Uterus (tissue), 4 donors: ENCODE results near the gene MARCHF9. TPM values are rescaled to one million over a fixed set of nuclear protein-coding genes. Genes with fewer than 3 reads are reported as not detected.

Source experiments
- DNase-seq, 2 donors: peaks; one replicate each; pipeline ENCODE4 v3.0.0-alpha.2; 2019 to 2020
- H3K27ac ChIP-seq, 2 donors: fragments of 200-600 bp; sonication (generic); 1 replicate in 1 of 2; 2 replicates in 1 of 2; pipeline ENCODE4 v1.5.1; 2016 to 2018
- H3K27me3 ChIP-seq, 2 donors: fragments of 200-600 bp; sonication (generic); one replicate each; pipeline ENCODE4 v1.5.1; 2018 to 2019; ENCODE audit warnings: control low read depth in 1 of 2
- H3K36me3 ChIP-seq, 2 donors: fragments of 200-600 bp; sonication (generic); one replicate each; pipeline ENCODE4 v1.5.1; 2019; ENCODE audit warnings: control low read depth in 1 of 2
- H3K4me1 ChIP-seq, 2 donors: fragments of 200-600 bp; sonication (generic); one replicate each; pipeline ENCODE4 v1.5.1; 2018 to 2019; ENCODE audit warnings: control low read depth in 1 of 2
- H3K4me3 ChIP-seq, 2 donors: fragments of 200-600 bp; sonication (generic); 1 replicate in 1 of 2; 2 replicates in 1 of 2; pipeline ENCODE4 v1.5.1; 2018 to 2019; ENCODE audit warnings: mild to moderate bottlenecking in 1 of 2
- H3K9me3 ChIP-seq, 2 donors: fragments of 200-600 bp; sonication (generic); one replicate each; pipeline ENCODE4 v1.5.1; 2019; ENCODE audit warnings: control low read depth in 1 of 2
- CTCF ChIP-seq, 4 experiments: fragments of 200-600 bp in 2 of 4; fragments of 450-650 bp in 2 of 4; sonication (generic) in 2 of 4; IDR thresholded peaks; one replicate each; pipeline ENCODE4 v1.5.1; 2016 to 2019; ENCODE audit warnings: antibody characterized with exemption in 4 of 4, mild to moderate bottlenecking in 2 of 4, moderate library complexity in 1 of 4
- POLR2A ChIP-seq, 2 donors: fragments of 450-650 bp; IDR thresholded peaks; one replicate each; pipeline ENCODE4 v1.6.1; 2016; ENCODE audit warnings: antibody characterized with exemption in 2 of 2, mild to moderate bottlenecking in 1 of 2, moderate library complexity in 1 of 2
- intact Hi-C: fragments of 100-400 bp; cut with DNase I; formaldehyde crosslinking; loops from one replicate; pipeline ENCODE4 v1.15.1; 2023; ENCODE audit warnings: low total_unique reads
- total RNA-seq, 4 donors: library from RNA; depleted of rRNA in 3 of 4; stranded (reverse); fragments of >200 nt in 3 of 4; gene quantifications; one replicate each; pipeline versions ENCODE4 v1.1.0 to v1.2.4, GENCODE V29; 2014 to 2023
- donor health status: DM: yes; HTN: yes; CAD: no.

Gene MARCHF9
- total RNA-seq, 4 donors from 2014 or later, result 5.1 to 7.6 (median 6.8) TPM; not detected in 1

DNA sequence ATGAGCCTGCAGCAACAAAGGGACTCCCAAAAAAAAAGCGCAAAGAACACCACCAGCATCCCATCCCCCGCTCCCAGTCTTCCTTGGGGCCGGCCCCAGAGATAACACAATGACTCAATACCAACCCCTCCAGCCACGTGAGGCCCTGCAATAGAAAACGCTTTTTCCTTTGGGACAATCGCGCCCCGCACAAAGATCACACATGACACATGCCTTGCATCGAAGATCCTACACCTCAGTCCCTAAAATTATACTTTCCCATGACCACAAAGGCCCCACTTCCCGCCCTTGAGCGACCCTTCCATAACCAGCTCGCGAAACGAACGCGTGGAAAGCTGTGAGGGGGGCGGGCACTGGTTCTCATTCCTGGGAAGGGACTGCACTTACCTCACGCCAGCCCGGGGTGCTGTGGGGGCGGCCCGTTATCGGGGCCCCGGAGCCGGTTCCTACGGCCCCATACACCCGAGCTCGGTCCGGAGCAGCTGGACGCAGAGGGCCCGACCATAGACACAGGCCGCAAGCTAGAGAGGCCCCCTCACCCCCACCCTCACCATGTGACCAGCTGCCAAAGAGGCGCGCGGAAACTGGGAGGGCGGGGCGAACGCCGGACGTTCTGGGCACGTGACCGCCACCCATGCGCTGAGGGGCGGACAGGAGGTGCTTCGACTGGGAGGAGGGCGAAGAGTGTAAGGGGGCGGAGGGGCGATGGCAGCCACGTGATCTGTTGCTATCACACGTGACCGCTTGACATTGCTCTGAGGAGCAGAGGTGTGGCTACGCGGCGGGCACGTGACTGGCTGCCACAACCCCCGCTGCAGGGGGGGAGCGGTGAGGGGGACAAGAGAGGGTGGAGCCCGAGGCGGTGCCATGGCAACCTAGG, 2.9 kb upstream of the MARCHF9 start, which contains the start of gene CDK4:
Gene CDK4 (minus strand): TSS at position 523 of the 880 bp plus-strand sequence. CDS start 593 bp downstream, outside the sequence.
- no peaks in the 10 kb centered on the region for H3K9me3 ChIP-seq
- intact Hi-C loops, result no loop called here
- H3K27ac ChIP-seq, result peak within 1 kb of the TSS; percentile 87 to 91
- peak; percentile 99 to 100 for DNase-seq
- H3K36me3 ChIP-seq, result no peaks in the 10 kb centered on the region
- H3K27me3 ChIP-seq, result no peaks in the 10 kb centered on the region
- peak within 1 kb of the TSS; percentile 90 to 92 for H3K4me3 ChIP-seq
- H3K4me1 ChIP-seq, result peaks cover 0 to 19% of the 10 kb centered on the region in 2 donors
- TF ChIP-seq CTCF (IDR thresholded peaks at IDR 0.05) (peak in 1 of 4 experiments; percentile 36), POLR2A (IDR thresholded peaks at IDR 0.05) (peak; percentile 60 to 79)

DNA sequence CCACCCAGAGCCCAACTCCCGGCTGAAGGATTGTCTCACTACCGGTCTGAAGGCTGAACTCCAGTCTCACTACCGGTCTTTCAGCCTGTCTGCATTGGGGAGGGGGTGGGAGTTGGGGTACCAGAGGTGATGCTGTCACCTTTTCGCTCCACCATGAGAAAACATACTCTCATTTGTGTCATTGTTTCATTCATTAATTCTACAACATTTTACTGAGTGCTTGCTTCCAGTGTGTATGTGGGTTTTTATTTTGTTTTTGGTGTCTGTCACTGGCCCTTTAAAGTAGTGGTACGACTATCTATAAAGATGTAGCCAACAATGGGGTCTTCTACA, 2.3 kb upstream of the MARCHF9 start:
- intact Hi-C loops, result no loop called here
- peak in 1 of 4 experiments; percentile 12 for TF ChIP-seq CTCF (IDR thresholded peaks at IDR 0.05)
- TF ChIP-seq POLR2A (IDR thresholded peaks at IDR 0.05), result no peak
- H3K9me3 ChIP-seq, result no peaks in the 10 kb centered on the region
- H3K4me1 ChIP-seq, result peaks cover 0 to 19% of the 10 kb centered on the region in 2 donors
- peak overlapping the region; percentile 21 to 92 for H3K4me3 ChIP-seq
- no peaks in the 10 kb centered on the region for H3K27me3 ChIP-seq
- peak overlapping the region in 1 of 2 donors; percentile 48 for H3K27ac ChIP-seq
- H3K36me3 ChIP-seq, result no peaks in the 10 kb centered on the region
- DNase-seq, result no peak

DNA sequence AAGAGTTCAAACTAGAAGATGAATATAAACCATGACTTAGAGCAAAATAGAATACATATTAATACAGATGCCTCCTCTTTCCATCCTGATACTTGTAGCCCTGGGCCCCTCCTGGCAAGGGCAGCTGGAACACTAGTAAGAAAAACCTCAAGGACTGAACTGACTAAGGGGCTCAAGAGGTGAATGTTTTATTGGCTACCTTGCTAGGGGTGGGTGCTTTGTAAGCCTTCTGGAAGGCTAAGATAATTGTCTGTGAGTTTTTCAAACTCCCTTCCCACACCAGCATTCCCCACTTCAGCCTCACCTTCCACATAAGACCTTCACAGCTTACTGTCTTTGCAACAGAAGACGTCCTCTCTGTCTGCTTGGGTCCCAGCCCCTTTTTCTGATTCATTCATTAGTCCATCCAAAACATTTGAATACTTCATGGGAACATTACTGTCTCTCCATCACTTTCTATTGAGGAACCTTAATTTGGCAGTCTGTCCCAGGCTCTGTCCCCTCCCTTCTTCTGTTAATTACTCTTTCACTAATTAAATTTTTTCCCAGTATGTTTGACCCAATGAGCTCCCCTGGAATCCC, 1.1 kb upstream of the MARCHF9 start:
- Histone ChIP-seq H3K27me3 (no peaks in the 10 kb centered on the region), H3K4me1 (peaks cover 0 to 19% of the 10 kb centered on the region in 2 donors), H3K27ac (no peak overlapping the region), H3K9me3 (no peaks in the 10 kb centered on the region), H3K4me3 (no peak overlapping the region), H3K36me3 (no peaks in the 10 kb centered on the region)
- DNase-seq, result no peak
- intact Hi-C loops, result no loop called here
- TF ChIP-seq POLR2A (IDR thresholded peaks at IDR 0.05) (no peak), CTCF (IDR thresholded peaks at IDR 0.05) (no peak)

DNA sequence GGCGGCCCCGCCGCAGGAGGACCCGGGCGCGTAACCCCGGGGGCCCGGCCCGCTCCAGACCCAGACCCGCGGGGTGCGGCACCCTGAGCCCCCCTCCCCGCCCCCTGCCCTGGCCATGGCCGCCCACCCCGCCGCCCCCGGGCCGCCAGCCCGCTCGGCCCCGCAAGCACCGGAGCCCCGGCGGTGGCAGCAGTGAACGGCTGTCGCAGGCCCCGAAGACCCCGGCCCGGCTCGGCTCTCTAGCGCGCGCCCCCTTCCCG, 221 bp downstream of the MARCHF9 start:
- Histone ChIP-seq H3K27ac (peak overlapping the region in 1 of 2 donors; percentile 43), H3K36me3 (no peaks in the 10 kb centered on the region), H3K27me3 (no peaks in the 10 kb centered on the region), H3K9me3 (no peaks in the 10 kb centered on the region), H3K4me1 (peaks cover 0 to 19% of the 10 kb centered on the region in 2 donors), H3K4me3 (peak overlapping the region; percentile 40 to 80)
- DNase-seq, result no peak
- TF ChIP-seq POLR2A (IDR thresholded peaks at IDR 0.05), result no peak
- no peak for TF ChIP-seq CTCF (IDR thresholded peaks at IDR 0.05)
- intact Hi-C loops, result no loop called here
